Stimulated activated CD8-positive, alpha-beta memory T cell treated with anti-CD3 and anti-CD28 coated beads, Interleukin-15, amount 100 ng/mL, for 48 hours (primary cell): Measurements from ENCODE around the gene ELAC2.
A peak's percentile ranks its signal among the peaks of the same experiment; 100 is the strongest.

Source experiments
- DNase-seq, 2 donors: peaks; one replicate each; pipeline ENCODE4 v3.0.0-alpha.2; 2020; ENCODE audit warnings: low read depth in 2 of 2

The ELAC2 gene

DNA sequence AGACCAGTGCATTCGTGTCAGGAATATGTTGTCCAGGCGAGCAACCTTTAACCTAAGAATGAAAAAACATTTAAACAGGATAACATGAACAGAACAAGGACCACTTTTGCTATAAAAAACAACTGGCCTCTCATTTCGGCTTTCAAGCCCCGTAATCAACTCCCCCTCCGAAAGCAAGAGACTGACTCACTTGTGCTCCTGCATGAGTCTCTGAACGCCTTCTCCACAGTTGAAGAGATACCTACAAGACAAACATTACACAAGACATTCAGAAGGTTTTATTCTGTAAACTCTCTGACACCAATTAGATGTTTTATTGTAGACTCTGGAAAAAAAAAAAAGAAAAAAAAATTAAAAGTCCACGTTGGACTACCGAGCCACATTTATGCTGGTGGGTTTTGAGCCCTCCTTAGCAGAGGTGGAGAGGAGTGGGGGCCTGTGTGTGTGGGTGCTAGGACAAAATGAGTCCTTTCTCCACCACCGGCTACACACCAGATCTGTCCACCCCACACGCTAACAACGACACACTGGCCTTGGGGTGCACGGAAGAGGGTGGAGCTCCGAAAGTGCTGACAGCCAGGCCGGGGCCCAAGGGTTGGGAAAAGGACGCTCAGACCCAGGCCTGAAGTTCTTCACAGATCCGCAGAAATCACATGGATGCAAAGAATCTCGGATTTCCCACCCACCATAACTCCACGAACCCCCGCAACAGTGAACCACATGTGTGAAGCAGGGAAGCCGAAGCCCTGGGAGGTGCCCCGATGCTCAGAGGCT, 759 bp downstream of the ELAC2 start:
- DNase-seq: peak in 1 of 2 donors; percentile 10

GRCh38 chr17:13014801-13015200, 3.0 kb downstream of the ELAC2 start:
- no peak for DNase-seq

DNA sequence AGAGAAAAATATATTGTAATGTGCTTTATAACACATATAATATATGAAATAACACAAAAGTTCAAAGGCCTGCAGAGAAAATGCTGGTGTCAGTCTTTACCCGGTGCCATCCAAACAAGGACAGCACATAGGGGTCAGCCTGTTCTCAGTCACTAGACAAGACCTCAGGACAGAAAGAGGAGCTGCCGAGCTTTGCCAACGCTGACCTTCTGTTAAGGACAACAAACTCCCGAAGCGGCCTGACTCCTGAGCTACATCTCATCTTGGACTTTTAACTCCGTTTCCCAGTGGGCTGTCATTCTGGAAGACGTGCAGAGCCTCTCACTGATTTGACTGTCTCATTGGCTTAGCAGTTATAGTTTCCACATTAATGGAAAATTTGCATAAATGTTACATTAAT, 6.9 kb downstream of the ELAC2 start:
- no peak for DNase-seq

GRCh38 chr17:13008461-13008860, 9.4 kb downstream of the ELAC2 start:
- DNase-seq: no peak

DNA sequence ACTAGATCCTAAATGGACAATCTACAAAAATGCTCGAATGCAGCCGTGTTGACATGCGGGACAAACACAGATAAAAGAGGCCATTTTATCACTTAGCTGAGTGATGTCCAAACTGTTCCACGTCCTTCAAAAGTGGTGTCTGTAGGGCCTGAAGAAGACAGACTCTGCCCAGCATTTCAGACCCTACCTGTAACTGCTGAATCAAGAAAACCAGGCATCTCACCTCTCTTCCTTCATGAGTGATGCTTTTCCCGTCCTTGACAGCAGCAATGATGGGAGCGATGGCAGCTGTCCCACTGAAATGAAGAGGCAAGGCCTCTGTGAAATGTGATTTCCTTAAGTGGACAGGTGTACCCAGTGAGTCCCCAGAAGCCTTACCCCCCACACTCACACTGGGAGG, 12.3 kb downstream of the ELAC2 start:
- DNase-seq: no peak

DNA sequence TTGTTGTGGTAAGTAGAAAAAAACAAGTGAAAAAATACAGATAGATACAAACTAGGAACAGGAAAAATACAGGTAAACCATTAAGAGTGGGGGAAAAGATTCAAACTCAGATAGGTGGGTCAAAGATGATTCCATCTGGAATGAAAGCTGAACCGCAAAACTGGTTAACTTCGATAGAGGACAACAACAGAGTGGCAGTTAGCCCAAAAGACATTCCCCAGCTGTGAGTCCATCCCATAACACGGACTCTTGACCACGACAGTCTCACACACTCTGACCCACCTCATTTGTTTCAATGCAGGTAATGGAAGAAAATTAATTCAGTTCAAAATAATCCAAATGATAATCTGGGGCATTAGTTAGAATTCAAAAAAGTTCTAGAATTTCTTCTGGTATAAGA, 13.5 kb downstream of the ELAC2 start:
- DNase-seq: no peak

DNA sequence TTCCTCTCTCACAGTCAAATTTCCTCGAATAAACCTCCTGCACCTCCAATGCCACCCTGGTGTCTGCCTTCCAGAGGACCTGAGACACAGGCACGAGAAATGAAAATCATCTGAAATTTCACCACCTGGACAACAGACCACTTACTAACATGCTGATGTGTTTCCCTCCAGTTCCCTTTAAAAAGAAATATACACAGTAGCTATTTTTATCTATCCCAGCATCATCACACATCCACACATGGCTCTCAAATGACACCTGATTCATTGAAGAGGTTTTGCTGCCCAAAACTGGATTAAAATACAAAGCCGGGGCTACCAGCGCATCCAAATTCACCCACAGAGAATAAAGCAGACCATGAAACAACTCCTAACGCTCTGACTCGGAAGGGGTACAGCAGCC, 13.9 kb downstream of the ELAC2 start:
- no peak for DNase-seq

GRCh38 chr17:13003454-13003851, 14.4 kb downstream of the ELAC2 start:
- no peak for DNase-seq

DNA sequence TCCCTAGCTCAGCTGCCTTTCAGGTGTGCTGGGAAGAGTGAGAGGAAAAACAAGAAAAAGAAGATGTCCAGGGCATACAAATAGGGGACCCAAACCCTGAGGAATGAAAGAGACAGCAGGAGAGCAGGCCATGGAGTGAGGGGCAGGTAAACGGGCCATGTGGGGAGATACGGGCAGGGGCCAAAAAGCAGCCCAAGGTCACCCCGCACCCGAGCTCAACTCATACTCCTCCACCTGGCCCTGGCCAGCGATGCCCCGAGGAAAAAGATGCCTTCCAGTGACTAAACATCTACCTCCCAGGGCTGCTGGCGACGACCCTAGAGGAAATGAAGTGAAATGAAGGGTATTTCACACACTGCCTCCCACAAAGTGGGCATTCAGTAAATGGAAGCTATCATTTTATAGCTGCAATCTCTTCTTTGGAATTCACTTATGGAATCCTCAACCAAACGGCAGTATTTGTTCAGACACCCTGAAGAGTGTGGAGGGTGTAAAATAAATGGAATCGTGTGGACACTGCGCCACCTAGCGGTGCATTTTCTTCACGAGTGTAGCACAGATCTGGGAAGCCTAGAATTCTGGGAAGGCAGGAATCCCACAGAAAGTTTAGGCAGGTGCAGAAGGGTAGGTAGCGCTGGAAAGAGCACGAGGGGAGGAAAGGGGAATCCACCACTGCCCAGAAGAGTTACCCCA, 14.9 kb downstream of the ELAC2 start:
- DNase-seq: no peak

DNA sequence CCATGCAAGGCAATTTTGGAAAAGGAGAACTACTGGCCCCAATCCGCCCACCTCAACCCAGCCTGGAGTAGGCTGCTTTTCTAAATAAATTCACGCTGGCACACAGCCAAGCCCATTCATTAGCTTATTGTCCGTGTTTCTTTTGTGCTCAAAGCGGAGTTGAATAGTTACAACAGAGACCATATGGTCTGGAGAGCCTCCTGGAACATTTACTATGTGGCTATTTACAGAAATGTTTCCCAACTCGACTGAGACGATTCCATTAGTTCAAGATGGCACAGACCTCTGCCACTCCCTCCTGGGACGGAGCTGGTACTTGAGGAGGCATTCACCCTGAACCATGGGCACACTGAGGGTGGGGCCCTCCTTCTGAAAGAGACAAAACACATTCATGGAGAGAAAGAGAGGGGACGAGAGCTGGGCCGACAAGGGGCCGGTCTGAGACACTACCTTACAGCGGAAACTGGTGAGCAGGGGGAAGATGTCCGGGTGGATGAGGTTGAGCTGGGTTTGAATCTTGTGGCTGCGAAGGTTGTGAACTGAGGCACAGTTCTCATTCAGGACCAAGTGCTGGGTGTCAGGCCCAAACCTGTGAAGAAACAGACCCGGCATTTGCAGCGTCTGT, 15.7 kb downstream of the ELAC2 start:
- DNase-seq: no peak

DNA sequence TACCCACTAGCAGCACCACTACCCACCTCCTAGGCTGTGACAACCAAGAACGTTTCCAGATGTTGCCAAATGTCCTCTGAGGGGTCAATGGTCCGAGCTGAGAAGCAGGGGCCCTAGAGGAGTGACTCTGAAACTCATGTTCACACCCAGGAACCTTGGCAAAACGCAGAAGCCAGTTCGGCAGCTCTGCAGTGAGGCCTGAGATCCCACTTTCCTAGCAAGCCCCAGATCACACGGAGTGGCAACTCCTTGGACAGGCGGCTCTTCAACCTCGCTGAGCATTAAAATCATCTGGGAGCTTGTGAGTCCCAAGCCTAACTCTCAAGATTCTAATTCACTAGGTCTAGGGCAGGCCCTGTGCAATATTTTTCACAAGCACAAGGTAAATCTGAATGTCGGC, 17.3 kb downstream of the ELAC2 start:
- no peak for DNase-seq

DNA sequence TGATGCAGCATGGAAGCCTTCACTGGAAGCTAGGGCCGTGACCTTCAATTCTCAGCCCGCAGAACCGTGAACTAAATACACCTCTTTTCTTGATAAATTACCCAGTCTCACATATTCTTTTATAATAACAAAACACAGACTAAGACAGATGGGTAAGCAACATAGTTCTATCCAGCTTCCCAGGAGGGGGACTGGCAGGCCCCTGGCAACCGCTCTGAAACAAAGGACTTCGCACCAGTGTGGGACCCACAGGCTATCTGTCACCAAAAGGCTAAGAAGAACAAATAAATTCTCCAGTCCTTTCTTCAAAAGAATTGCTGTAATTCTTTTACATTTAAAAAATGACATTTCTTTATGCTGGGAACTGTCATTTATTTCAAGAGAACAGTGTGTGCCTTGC, 19.0 kb downstream of the ELAC2 start:
- DNase-seq: no peak

GRCh38 chr17:12998461-12998860, 19.4 kb downstream of the ELAC2 start:
- no peak for DNase-seq

DNA sequence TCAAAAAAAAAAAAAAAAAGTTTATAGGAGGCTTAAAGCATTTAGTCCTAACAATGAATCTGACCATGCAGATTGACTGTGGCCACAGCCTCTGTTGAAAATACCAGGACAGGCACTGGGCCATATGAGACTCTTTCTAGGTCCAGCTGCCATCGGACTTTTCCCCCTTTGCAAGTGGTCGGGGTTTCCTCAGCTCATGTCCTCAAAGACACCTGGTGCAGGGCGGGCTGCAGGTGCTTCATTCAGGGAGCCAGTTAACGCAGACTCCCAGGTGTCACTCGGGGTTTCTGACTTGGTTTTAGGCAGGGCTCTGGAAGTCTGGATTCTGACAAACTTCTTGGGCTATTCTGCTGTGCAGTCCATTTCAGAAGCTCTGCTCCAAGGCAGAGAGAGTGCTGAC, 20.9 kb downstream of the ELAC2 start:
- DNase-seq: no peak

GRCh38 chr17:12996357-12996756, 21.5 kb downstream of the ELAC2 start:
- no peak for DNase-seq

DNA sequence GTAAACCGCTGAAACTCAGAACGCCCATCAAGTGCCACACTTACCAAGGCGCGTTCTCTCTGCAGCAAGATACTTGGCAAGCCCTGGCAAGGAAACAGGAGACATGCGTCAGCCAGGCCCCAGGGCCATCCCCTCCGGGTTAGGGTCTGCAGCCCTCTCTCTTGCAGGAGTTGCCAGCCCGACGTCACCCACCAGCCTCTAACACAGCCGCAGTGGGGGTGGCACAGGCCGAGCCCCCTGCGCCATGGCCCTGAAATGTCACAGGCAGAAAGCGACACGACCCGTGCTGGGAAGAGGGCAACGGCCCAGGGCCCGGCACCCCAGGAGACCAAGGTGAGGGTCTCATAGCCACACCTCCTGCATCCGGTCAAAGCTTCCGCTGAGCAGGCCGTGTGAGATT, 21.9 kb downstream of the ELAC2 start:
- DNase-seq: no peak

DNA sequence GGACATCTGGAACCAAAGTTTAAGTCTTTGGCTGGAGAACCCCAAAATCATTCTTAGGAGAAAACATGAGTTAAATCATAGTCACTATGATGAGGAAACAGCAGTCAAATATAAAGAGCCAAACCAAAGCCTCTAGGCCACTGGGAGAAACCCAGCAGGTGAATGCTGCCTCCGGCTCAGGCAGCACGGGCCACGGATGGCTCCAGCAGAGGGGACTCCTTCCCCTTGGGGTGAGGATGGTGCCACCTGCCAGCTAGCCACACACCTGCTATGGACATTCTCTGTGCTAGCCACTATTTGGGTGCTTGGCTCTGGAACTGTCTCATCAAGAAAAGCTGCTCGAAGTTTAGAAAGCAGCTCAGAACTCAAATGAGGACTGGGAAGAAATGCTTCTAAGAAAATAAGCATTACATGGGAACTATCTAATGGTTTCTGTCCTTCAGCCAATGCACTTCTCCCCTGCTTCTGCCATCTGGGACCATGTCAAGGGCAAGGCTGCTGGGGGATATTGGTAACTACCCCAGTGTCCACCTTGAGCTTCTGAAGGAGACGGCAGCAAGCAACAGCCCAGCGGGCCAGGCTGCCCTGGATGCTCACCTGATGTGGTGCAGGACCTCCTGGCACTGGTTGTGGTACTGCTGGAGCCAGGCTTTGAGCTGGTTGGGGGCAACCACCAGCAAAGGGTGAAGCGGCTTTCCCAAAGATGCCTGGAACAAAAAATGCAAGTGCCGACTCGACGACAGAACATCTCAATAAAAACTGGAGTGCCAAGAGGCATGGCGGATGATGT, 22.5 kb downstream of the ELAC2 start:
- DNase-seq: no peak

DNA sequence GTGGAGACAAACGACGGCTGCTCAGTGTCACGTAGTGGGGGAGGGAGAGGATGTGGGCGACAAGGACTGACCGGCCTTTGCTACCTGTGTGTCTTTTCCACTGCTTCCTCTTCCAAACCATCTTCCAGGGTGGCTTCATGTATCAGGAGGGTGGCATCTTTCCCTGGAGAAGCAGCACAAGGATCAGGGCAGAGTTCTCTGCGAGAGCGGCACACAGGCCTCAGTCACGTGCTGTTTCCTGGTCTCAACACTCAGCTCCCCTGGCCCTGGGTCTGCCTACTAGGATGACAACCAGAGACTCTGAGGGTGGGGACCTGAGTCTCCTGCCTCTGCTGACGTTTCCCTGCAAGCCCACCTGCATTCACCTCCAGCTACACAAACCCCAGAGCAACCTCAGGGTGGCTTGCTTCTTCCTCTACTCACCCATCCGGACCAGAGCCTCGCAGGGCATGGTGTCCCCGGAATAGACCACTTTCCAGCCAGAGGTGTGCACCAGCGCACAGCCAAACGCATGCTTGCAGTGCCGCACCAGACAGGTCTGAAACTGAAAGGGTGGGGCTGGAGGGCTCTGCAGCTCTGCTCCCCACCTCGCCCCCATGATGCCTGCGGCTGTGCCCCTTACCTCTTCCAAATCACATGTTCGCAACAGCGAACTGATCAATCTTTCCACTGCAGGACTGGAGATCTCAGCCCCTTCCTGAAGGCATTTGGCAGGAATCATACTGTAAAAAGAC, 23.3 kb downstream of the ELAC2 start:
- no peak for DNase-seq

DNA sequence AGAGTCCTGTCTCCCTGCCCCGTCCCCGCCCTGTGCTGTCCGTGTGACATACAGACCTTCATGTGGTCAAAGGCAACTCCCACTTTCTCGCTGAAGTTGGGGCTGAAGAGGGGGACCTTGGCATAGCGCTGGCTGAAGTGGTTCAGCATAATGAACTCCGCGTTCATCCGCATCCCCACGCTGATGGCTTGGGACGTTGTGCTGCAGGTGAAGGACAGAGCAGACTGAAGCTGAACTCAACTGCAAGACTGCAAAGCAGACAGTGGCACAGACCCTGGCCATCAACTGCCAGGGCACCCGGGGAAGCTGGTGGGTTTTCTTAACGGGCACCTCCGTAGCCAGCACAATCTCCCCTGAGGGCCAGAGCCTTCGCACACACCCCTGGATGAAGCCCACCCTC, 24.2 kb downstream of the ELAC2 start:
- DNase-seq: no peak

GRCh38 chr17:12992676-12993075, 25.2 kb downstream of the ELAC2 start:
- DNase-seq: no peak

GRCh38 chr17:12990926-12991325, 26.9 kb downstream of the ELAC2 start:
- DNase-seq: no peak
